ENCODE results near the gene RNPC3.
"Not testable (repeated sequence)": the region's sequence is repeated elsewhere in the genome, so short reads cannot be mapped to it uniquely, and the experiment has no call there.

Gene RNPC3

DNA sequence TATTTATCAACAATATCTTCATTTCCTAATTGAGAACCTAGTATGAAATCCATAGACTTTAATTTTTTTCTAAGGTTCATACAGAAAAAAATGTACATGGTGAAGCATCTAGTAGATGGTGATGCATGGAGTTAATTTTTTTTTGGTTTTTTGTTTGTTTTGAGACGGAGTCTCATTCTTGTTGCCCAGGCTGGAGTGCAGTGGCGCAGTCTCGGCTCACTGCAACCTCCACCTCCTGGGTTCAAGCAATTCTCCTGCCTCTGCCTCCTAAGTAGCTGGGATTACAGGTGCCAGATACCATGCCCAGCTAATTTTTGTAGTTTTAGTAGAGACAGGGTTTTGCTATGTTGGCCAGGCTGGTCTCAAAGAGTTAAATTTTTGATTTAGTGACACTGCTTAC is 35.6 kb downstream of the RNPC3 start:
- not testable (repeated sequence) for DNase-seq (ENCODE audit: low spot score)

DNA sequence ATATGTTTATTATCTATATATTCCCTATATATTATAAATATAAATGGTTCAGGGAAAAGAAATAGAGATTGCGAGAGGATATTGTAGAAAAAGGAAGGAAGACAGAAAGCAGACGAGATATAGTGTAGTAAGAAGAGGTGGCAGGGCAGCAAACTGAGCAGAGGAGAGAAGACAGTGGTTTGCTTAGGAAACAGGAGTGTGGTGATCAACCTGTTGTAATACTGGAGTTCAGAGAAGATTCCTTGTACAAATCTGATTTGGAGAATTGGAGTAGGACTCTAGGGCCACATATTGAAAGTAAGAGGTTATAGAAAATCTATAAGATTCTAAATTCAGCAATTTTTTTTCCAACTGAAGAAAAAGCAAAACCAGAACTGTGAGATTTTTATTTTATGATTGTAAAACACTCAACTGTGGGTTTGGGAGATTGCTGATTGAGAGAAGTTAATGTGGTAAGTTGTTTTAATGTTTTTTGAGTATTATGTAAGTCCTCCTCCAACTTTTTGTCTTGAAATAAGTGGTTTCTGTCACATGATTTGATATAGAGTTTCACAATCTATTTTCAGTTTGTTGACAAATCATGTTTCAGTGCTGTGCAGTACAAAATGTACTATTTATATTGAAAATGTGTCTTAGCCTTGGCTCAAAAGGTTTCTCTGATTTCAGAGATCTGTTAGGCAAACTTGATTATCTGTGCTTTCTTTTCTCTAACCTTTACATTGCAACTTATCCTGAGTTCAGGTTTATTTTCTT is 36.3 kb downstream of the RNPC3 start:
- no peak for DNase-seq (ENCODE audit: low spot score)

DNA sequence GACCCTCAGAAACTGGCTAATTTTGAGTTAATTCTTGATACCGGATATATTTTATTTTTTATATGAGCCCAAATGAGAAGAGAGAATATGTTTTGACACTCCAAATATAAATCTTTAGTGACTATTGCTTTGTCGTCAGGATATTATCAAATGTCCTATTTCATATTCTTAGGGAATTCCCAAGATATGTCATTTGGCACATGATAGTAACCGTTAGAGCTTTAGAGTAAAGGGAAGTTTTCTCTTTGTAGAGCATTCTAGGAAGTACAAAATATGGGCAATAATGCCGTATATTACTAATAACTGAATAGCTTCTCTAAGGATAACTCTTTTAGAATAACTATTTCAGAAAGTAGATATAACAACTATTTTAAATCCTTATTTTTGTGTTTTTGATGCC is 37.6 kb downstream of the RNPC3 start:
- no peak for DNase-seq (ENCODE audit: low spot score)

DNA sequence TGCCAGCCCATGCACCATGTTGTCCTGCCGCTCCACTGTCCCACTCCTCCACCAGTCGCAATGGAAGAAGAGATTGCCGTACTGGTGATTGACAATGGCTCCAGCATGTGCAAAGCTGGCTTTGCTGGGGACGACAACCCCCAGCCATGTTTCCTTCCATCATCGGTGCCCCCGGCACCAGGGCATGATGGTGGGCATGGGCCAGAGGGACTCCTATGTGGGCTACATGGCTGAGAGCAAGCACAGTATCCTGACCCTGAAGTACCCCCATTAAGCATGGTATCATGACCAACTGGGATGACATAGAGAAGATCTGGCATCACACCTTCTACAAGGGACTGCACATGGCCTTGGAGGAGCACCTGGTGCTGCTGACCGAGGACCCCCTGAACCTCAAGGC is 44.0 kb downstream of the RNPC3 start:
- no peak for DNase-seq (ENCODE audit: low spot score)

DNA sequence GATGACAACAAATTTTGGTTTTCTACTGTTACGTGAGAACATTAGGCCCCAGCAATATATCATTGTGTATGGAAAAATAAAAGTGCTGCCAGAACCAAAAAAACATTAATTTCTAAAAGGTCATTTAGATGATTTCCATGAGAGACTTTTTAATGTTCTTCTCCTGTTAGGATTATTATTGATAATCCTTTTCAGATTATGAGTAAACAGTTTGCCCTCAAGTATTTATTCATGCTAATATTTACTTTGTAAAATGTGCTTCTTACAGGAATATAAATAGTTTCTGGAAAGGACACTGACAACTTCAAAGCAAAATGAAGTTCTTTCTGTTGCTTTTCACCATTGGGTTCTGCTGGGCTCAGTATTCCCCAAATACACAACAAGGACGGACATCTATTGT is 45.8 kb downstream of the RNPC3 start, which contains the start of gene AMY2B:
TSS of gene AMY2B (plus strand) at position 301 of the 400 bp plus-strand sequence. CDS start at position 315, 14 bp downstream.
- not testable (repeated sequence) for DNase-seq (ENCODE audit: low spot score)

DNA sequence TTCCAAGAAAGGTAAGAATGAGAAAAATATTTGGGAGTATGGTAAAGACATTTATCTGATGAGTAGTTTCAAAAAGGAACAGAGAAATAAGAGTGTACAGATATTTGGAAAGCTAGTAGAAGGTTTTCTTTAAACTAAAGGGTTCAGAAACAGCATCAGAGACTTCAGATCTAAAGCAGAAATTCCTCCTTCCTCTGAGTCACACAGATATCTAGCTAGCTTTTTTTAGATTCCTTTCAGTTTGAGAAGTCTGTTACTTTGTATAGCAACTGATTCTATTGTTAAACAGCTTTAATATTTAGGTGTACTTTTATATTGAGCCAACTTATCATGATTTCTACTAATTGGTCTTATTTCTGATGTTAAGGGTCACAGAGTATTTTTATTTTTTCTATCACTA is 50.6 kb downstream of the RNPC3 start:
- no peak for DNase-seq (ENCODE audit: low spot score)

DNA sequence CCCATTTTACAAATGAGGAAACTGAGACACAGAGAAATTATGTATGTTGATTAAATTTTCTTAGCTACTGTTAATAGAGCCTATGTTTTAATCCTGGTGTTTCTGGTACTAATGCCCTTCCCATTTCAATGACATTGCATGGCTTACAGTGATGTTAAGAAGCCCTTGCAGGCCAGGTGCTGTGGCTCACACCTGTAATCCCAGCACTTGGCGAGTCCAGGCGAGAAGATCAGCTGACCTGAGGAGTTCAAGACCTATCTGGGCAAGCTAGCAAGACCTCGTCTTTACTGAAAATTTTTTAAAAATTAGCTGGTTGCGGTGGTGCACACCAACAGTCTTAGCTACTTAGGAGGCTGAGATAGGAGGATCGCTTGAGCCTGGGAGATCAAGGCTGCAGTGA is 51.3 kb downstream of the RNPC3 start:
- not testable (repeated sequence) for DNase-seq (ENCODE audit: low spot score)

DNA sequence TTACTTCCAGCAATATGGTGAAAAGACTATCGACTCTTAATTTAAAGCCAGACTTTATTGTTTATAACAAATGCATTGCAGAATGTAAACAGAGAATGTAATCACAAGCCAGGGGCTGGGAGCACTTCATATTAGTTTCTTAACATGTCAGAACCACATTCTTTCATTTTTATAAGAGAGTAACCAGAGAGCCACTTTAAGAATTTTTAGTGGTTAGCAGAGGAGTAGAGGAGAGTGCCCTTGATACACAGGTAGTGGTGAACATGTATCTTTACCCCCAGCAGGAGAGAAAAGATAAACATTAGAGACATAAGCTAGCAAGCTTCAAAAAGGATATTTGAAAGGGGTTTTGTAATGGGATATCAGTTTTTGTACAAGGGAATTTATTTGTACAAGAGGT is 57.0 kb downstream of the RNPC3 start:
- DNase-seq (ENCODE audit: low spot score), result no peak

DNA sequence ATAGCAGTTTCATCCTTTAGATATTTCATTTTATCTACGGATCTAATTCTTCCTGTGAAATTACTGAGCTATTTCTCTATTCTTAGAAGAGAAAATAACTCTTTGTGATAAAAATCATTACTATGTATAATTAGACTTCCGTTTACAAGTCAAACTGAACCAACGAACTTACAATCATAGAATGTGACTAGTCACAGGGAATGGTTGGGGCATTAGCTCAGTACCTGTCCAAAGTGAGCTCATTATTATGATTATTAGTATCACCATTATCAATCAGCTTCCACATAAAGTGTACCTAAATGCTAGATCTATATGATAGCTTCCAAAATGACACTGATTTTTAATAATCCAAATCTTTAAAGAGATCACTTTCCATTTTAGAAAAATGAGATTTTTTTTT is 58.4 kb downstream of the RNPC3 start:
- no peak for DNase-seq (ENCODE audit: low spot score)

DNA sequence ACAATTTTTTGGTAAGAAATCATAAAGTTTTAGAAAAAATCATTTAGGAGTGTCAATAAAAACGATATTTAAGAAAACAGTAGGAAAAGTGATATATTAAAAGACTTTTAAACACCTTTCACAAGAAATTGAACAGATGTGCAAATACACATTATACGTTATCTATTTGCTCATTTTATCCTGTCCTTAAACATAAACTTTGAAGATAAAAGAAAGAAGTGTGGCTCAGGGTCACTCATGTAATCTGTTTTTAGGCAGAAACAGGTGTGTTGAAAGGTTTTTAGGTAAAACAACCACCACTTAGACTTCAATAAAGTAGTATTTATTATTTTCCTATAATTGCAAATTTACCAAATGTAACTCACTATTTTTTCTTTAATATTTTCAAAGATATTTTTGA is 59.0 kb downstream of the RNPC3 start:
- DNase-seq (ENCODE audit: low spot score), result no peak

DNA sequence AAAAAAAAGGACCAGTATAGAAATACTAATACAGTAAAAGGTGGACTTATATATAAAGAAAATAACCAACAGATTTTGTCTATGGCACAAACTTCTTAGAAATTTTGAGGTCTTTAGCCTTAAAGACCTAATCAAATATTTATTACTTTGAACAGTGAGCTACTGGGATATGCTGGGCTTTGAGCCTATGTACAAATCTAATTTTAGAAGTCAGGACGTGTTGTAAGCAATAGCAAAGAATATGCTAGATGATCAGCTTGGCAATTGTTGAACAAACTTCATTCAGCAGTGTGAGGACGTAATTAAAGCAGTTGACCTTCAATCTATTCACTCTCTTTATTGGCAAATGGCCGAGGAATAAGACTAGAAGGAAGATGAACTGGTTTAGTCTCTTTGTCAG is 77.2 kb downstream of the RNPC3 start:
- DNase-seq (ENCODE audit: low spot score), result not testable (repeated sequence)
